ENCODE measurements around the gene METTL9. TPM values are rescaled to one million over a fixed set of nuclear protein-coding genes. Genes with fewer than 3 reads are reported as not detected.

Gene METTL9
- total and polyA plus RNA-seq, 2 donors (not counting 1 experiment from before 2014, with no cell fraction given), result 124 to 163 TPM

DNA sequence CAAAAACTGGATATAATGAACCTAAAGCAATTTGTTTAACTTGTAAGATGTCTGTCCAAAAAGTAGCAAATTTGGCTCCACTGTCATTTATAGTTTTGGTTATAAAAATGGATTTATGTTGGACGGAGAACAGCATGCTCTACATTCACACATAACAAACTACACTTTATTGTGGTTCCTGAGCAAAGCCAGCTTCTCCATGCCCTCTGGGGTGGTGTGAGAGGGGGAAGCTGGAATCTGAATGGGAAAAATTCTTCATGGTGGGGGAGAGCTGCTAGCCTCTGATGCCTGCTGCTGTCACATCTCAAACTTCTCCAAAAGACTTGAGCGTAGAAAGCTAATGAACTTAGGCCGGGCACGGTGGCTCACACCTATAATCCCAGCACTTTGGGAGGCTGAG is 9.8 kb upstream of the METTL9 start:
- Histone ChIP-seq H3K27ac (ENCODE audit: insufficient read depth, low read length) (no peak overlapping the region), H3K4me3 (replicated peaks in 1 of 4; ENCODE audit: control extremely low read depth in 1 of 4, insufficient read depth in 1 of 4, low read depth in 3 of 4, low read length in 4 of 4) (no peak overlapping the region), H3K4me2 (ENCODE audit: extremely low read depth, insufficient read depth, low read length) (no peak overlapping the region), H3K36me3 (ENCODE audit: control insufficient read depth, insufficient read depth, low read length) (no peaks in the 10 kb centered on the region), H3K27me3 (ENCODE audit: control insufficient read depth, insufficient read depth, low read length) (no peaks in the 10 kb centered on the region), H3K9me3 (ENCODE audit: control insufficient read depth, insufficient read depth, low read depth, low read length) (no peaks in the 10 kb centered on the region), H3K9ac (ENCODE audit: insufficient read depth, low read length) (no peak overlapping the region), H3K4me1 (ENCODE audit: control insufficient read depth, extremely low read depth, insufficient read depth, low read length) (no peaks in the 10 kb centered on the region), H2AFZ (ENCODE audit: low read length) (peak overlapping the region; percentile 53), H4K20me1 (ENCODE audit: control insufficient read depth, extremely low read depth, insufficient read depth, low read length) (no peaks in the 10 kb centered on the region), H3K79me2 (ENCODE audit: control insufficient read depth, insufficient read depth, low read length) (no peaks in the 10 kb centered on the region)
- TF ChIP-seq, protein P1, sequence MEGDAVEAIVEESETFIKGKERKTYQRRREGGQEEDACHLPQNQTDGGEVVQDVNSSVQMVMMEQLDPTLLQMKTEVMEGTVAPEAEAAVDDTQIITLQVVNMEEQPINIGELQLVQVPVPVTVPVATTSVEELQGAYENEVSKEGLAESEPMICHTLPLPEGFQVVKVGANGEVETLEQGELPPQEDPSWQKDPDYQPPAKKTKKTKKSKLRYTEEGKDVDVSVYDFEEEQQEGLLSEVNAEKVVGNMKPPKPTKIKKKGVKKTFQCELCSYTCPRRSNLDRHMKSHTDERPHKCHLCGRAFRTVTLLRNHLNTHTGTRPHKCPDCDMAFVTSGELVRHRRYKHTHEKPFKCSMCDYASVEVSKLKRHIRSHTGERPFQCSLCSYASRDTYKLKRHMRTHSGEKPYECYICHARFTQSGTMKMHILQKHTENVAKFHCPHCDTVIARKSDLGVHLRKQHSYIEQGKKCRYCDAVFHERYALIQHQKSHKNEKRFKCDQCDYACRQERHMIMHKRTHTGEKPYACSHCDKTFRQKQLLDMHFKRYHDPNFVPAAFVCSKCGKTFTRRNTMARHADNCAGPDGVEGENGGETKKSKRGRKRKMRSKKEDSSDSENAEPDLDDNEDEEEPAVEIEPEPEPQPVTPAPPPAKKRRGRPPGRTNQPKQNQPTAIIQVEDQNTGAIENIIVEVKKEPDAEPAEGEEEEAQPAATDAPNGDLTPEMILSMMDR (conservative IDR thresholded peaks at IDR 0.05 in 1 of 2, IDR thresholded peaks at IDR 0.05 in 1 of 2; ENCODE audit: low read depth in 1 of 2, low read length in 2 of 2), result no peak
- TF ChIP-seq EZH2 (IDR thresholded peaks at IDR 0.05; ENCODE audit: low read length, missing control alignments), result no peak
- DNase-seq (ENCODE audit: low read depth in 2 of 2), result no peak

DNA sequence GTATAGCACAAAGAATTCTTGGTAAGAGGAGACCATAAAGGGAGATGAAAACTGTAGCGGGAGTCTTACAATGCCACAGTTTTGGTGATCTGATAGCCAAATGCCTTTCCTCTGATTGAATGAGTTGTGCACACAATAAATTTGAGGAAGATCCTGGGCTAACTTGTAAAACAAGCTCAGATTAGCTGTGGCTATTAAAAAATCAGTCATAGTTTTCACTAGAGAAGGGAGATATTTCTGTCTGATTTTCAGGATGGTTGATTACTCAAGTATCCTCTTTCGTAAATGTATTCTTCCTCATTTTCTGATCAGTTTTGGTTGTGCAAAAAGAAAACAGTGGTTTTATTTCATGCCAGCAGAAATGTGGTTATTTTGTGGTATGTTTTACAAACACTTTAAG is 9.1 kb upstream of the METTL9 start:
- Histone ChIP-seq H3K27me3 (ENCODE audit: control insufficient read depth, insufficient read depth, low read length) (no peaks in the 10 kb centered on the region), H3K4me3 (replicated peaks in 1 of 4; ENCODE audit: control extremely low read depth in 1 of 4, insufficient read depth in 1 of 4, low read depth in 3 of 4, low read length in 4 of 4) (no peak overlapping the region), H2AFZ (ENCODE audit: low read length) (no peak overlapping the region), H4K20me1 (ENCODE audit: control insufficient read depth, extremely low read depth, insufficient read depth, low read length) (no peaks in the 10 kb centered on the region), H3K9me3 (ENCODE audit: control insufficient read depth, insufficient read depth, low read depth, low read length) (no peaks in the 10 kb centered on the region), H3K4me2 (ENCODE audit: extremely low read depth, insufficient read depth, low read length) (no peak overlapping the region), H3K9ac (ENCODE audit: insufficient read depth, low read length) (no peak overlapping the region), H3K27ac (ENCODE audit: insufficient read depth, low read length) (no peak overlapping the region), H3K4me1 (ENCODE audit: control insufficient read depth, extremely low read depth, insufficient read depth, low read length) (no peaks in the 10 kb centered on the region), H3K36me3 (ENCODE audit: control insufficient read depth, insufficient read depth, low read length) (no peaks in the 10 kb centered on the region), H3K79me2 (ENCODE audit: control insufficient read depth, insufficient read depth, low read length) (no peaks in the 10 kb centered on the region)
- DNase-seq (ENCODE audit: low read depth in 2 of 2), result no peak
- TF ChIP-seq, protein P1 (conservative IDR thresholded peaks at IDR 0.05 in 1 of 2, IDR thresholded peaks at IDR 0.05 in 1 of 2; ENCODE audit: low read depth in 1 of 2, low read length in 2 of 2), result no peak
- TF ChIP-seq EZH2 (IDR thresholded peaks at IDR 0.05; ENCODE audit: low read length, missing control alignments), result no peak

DNA sequence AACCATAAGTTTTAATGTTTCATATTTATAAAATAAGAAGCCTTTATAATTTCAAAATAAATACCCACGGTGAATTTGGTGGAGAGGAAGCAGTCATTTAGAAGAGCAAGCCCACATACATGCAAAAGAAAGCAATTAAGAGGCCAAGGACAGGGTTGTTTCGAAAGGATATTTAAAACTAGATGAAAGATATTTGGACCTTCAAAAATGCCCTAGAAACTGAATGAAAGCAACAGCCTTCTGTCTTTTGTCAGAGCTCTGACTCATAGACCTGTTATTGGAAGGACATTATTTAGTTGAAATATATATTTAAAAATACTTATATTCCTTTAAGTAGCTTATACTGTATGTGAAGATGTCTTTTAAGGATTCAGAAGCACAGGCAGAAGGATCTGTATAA is 8.6 kb upstream of the METTL9 start:
- Histone ChIP-seq H4K20me1 (ENCODE audit: control insufficient read depth, extremely low read depth, insufficient read depth, low read length) (no peaks in the 10 kb centered on the region), H3K4me3 (replicated peaks in 1 of 4; ENCODE audit: control extremely low read depth in 1 of 4, insufficient read depth in 1 of 4, low read depth in 3 of 4, low read length in 4 of 4) (no peak overlapping the region), H3K9me3 (ENCODE audit: control insufficient read depth, insufficient read depth, low read depth, low read length) (no peaks in the 10 kb centered on the region), H3K27me3 (ENCODE audit: control insufficient read depth, insufficient read depth, low read length) (no peaks in the 10 kb centered on the region), H3K79me2 (ENCODE audit: control insufficient read depth, insufficient read depth, low read length) (no peaks in the 10 kb centered on the region), H3K4me1 (ENCODE audit: control insufficient read depth, extremely low read depth, insufficient read depth, low read length) (no peaks in the 10 kb centered on the region), H3K9ac (ENCODE audit: insufficient read depth, low read length) (no peak overlapping the region), H3K27ac (ENCODE audit: insufficient read depth, low read length) (no peak overlapping the region), H3K36me3 (ENCODE audit: control insufficient read depth, insufficient read depth, low read length) (no peaks in the 10 kb centered on the region), H2AFZ (ENCODE audit: low read length) (no peak overlapping the region), H3K4me2 (ENCODE audit: extremely low read depth, insufficient read depth, low read length) (no peak overlapping the region)
- no peak for DNase-seq (ENCODE audit: low read depth in 2 of 2)
- no peak for TF ChIP-seq EZH2 (IDR thresholded peaks at IDR 0.05; ENCODE audit: low read length, missing control alignments)
- TF ChIP-seq, protein P1 (conservative IDR thresholded peaks at IDR 0.05 in 1 of 2, IDR thresholded peaks at IDR 0.05 in 1 of 2; ENCODE audit: low read depth in 1 of 2, low read length in 2 of 2), result no peak

Data from fibroblast of lung (primary cell).